GM12878 (cell line): ENCODE measurements around the gene CIB2. TPM values are rescaled to one million over a fixed set of nuclear protein-coding genes. Genes with fewer than 3 reads are reported as not detected.

Source experiments
- CHD2 ChIP-seq: IDR thresholded peaks from 2 replicates; pipeline ENCODE4 v1.6.1; 2011; ENCODE audit warnings: low read depth, low read length, improper control_type of control experiment, borderline replicate concordance
- E2F4 ChIP-seq: IDR thresholded peaks from 2 replicates; pipeline ENCODE4 v1.6.1; 2012; ENCODE audit warnings: low read depth, low read length, improper control_type of control experiment
- EZH2 ChIP-seq: IDR thresholded peaks from 2 replicates; pipeline ENCODE4 v1.6.1; 2012; ENCODE audit warnings: low read depth, mild to moderate bottlenecking, control low read depth, inconsistent platforms, low read length, borderline replicate concordance; ENCODE audit not compliant: control insufficient read depth
- FOXK2 ChIP-seq: fragments of 450-650 bp; IDR thresholded peaks from 2 replicates; pipeline ENCODE4 v1.6.1; 2017; ENCODE audit warnings: mild to moderate bottlenecking, moderate library complexity
- GABPA ChIP-seq: IDR thresholded peaks from 2 replicates; pipeline ENCODE4 v1.6.1; 2014; ENCODE audit warnings: antibody characterized with exemption, low read depth, mild to moderate bottlenecking, inconsistent platforms
- HDAC2 ChIP-seq: fragments of 200-600 bp; sonication (generic); IDR thresholded peaks from 2 replicates; pipeline ENCODE4 v1.6.1; 2017
- HSF1 ChIP-seq: fragments of 150-350 bp; IDR thresholded peaks from 2 replicates; pipeline ENCODE4 v1.6.1; 2014; ENCODE audit warnings: mild to moderate bottlenecking, low read depth, low read length
- IKZF1 ChIP-seq: fragments of 450-650 bp; conservative IDR thresholded peaks from 2 replicates; pipeline ENCODE4 v1.6.1; 2017; ENCODE audit warnings: antibody characterized with exemption, mild to moderate bottlenecking
- IRF4 ChIP-seq: IDR thresholded peaks from 2 replicates; pipeline ENCODE4 v1.6.1; 2011; ENCODE audit warnings: low read depth, low read length
- KDM1A ChIP-seq: fragments of 200-600 bp; sonication (generic); IDR thresholded peaks from 2 replicates; pipeline ENCODE4 v1.6.1; 2016; ENCODE audit warnings: borderline replicate concordance
- MEF2B ChIP-seq: fragments of 450-650 bp; IDR thresholded peaks from 2 replicates; pipeline ENCODE4 v1.6.1; 2018; ENCODE audit warnings: mild to moderate bottlenecking, moderate library complexity; ENCODE audit not compliant: partially characterized antibody, poor library complexity, severe bottlenecking
- MTA2 ChIP-seq: fragments of 450-650 bp; IDR thresholded peaks from 2 replicates; pipeline ENCODE4 v1.6.1; 2016; ENCODE audit warnings: low read depth, mild to moderate bottlenecking, moderate library complexity
- MTA3 ChIP-seq: IDR thresholded peaks from 2 replicates; pipeline ENCODE4 v1.6.1; 2012; ENCODE audit warnings: low read length, inconsistent platforms, borderline replicate concordance
- MXI1 ChIP-seq: fragments of 150-350 bp; IDR thresholded peaks from 2 replicates; pipeline ENCODE4 v1.6.1; 2011; ENCODE audit warnings: low read depth, mild to moderate bottlenecking, inconsistent platforms, low read length, improper control_type of control experiment
- NR2C2 ChIP-seq: IDR thresholded peaks from 2 replicates; pipeline ENCODE4 v1.6.1; 2011; ENCODE audit warnings: borderline replicate concordance, low read depth; ENCODE audit not compliant: control insufficient read depth, insufficient read length
- RAD51 ChIP-seq: fragments of 450-650 bp; IDR thresholded peaks from 2 replicates; pipeline ENCODE4 v1.6.1; 2016; ENCODE audit warnings: moderate library complexity, mild to moderate bottlenecking, inconsistent platforms
- RB1 ChIP-seq: fragments of 450-650 bp; formaldehyde crosslinking; IDR thresholded peaks from 2 replicates; pipeline ENCODE4 v1.6.1; 2017; ENCODE audit warnings: mild to moderate bottlenecking, borderline replicate concordance
- RUNX3 ChIP-seq: IDR thresholded peaks from 2 replicates; pipeline ENCODE4 v1.6.1; 2012; ENCODE audit warnings: low read length, inconsistent platforms
- SMAD1 ChIP-seq: fragments of 450-650 bp; IDR thresholded peaks from 2 replicates; pipeline ENCODE4 v1.6.1; 2018; ENCODE audit warnings: mild to moderate bottlenecking, low read depth; ENCODE audit not compliant: partially characterized antibody
- SPI1 ChIP-seq: IDR thresholded peaks from 2 replicates; pipeline ENCODE4 v1.6.1; 2011; ENCODE audit warnings: low read depth, mild to moderate bottlenecking, low read length, moderate library complexity, borderline replicate concordance; ENCODE audit not compliant: insufficient read depth
- TBL1XR1 ChIP-seq: IDR thresholded peaks from 2 replicates; pipeline ENCODE4 v1.6.1; 2012; ENCODE audit warnings: low read depth, low read length, improper control_type of control experiment
- TCF3 ChIP-seq: IDR thresholded peaks from 2 replicates; pipeline ENCODE4 v1.6.1; 2012; ENCODE audit warnings: low read depth, mild to moderate bottlenecking, low read length, borderline replicate concordance; ENCODE audit not compliant: insufficient read depth
- TCF7 ChIP-seq: IDR thresholded peaks from 2 replicates; pipeline ENCODE4 v1.6.1; 2014; ENCODE audit warnings: antibody characterized with exemption, borderline replicate concordance
- USF1 ChIP-seq: IDR thresholded peaks from 2 replicates; pipeline ENCODE4 v1.6.1; 2011; ENCODE audit warnings: borderline replicate concordance, low read depth, mild to moderate bottlenecking, moderate library complexity, mixed read lengths, low read length; ENCODE audit not compliant: insufficient read depth; ENCODE audit errors: extremely low read length
- WRNIP1 ChIP-seq: IDR thresholded peaks from 2 replicates; pipeline ENCODE4 v1.6.1; 2011; ENCODE audit warnings: low read depth, low read length, improper control_type of control experiment, borderline replicate concordance
- ZBTB33 ChIP-seq: fragments of 450-650 bp; IDR thresholded peaks from 2 replicates; pipeline ENCODE4 v1.6.1; 2017; ENCODE audit warnings: mild to moderate bottlenecking
- ZNF274 ChIP-seq: IDR thresholded peaks from one replicate; pipeline ENCODE4 v1.8.0; 2011; ENCODE audit not compliant: insufficient read length, insufficient read depth
- polyA plus RNA-seq, 11 experiments: library from polyadenylated mRNA; depleted of rRNA in 4 of 11; unstranded in 6 of 11; stranded (reverse) in 5 of 11; fragments of >200 nt; fragmentation: Nextera tagmentation in 4 of 11; fragmentation: Illumina TruSeq in 1 of 11; extraction: Ambion mirVana in 4 of 11; extraction: Trizol in 1 of 11; gene quantifications; 1 replicate in 1 of 11; 2 replicates in 10 of 11; pipeline versions ENCODE4 v1.2.1 to v1.2.3, GENCODE V29; 2011 to 2016; ENCODE audit warnings: inconsistent platforms in 2 of 11, missing spikeins in 2 of 11, low read depth in 1 of 11
- total RNA-seq, 4 experiments: library from RNA; depleted of rRNA in 3 of 4; stranded (reverse); fragments of >200 nt in 3 of 4; fragmentation: Illumina TruSeq in 1 of 4; extraction: Trizol in 1 of 4; gene quantifications; 2 replicates each; pipeline versions ENCODE4 v1.2.1 to v1.2.3, GENCODE V29; 2013 to 2021

CIB2 gene
- total and polyA plus RNA-seq, 10 of the 15 experiments (the other 5 are each of a cell fraction or from before 2014, with no cell fraction given) = 0.56 to 12.1 (median 7.1) TPM

DNA sequence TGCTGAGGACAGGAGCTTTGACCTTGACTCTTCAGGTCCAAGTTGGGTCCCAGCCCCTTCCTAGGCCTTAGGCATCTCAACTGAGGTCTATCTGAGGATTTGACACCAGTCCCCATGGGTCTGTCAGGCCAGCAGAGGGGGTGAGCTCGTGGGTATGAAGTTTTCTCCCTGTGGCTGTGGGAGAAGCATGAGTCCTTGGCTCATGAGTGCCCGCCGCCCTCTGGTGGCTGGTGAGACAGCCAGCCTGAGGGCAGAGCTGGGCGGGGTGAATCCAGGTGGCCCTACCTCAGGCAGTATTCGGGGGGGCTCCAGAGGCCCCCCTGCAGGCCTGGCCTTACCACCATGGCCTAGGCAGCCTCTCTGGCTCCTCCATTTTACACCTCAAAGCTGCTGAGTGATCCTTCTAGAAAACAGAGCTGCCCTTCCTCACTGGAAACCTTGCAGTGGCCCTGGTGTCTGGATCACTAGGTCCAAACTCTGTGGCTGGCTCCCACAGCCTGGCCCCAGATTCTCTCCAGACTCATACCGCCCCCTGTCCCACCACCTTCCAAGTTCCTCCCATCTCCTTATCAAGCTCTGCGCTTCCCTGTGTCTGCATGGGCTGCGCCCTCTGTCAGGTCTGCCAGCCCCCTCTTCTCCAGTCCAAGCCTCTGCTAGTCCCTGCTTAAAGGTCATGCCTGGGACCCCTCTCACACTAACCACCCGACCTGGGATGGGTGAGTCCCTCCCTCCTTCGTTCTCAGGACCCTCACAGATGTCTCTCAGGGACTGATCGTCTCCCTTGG lies 22.8 kb downstream of the CIB2 start (continued):
- TF ChIP-seq ZBTB33 (no peak), WRNIP1 (no peak), IRF4 (0 out of 2 replicates have a peak, but pooled peaks have one; percentile 33), MXI1 (no peak), RUNX3 (no peak; the same call in none of the 2 replicates), HSF1 (no peak), KDM1A (no peak), RB1 (no peak), FOXK2 (no peak), CHD2 (no peak), ZNF274 (no peak), USF1 (no peak), MEF2B (no peak), E2F4 (no peak), GABPA (no peak), RAD51 (no peak), TCF3 (no peak), SMAD1 (no peak), SPI1 (no peak), EZH2 (no peak), MTA2 (no peak), IKZF1 (peak; percentile 50; the same call in 1 of the 2 replicates), MTA3 (no peak), NR2C2 (no peak), HDAC2 (no peak), TCF7 (no peak), TBL1XR1 (no peak)
